Epidermal melanocyte (primary cell): Measurements from ENCODE around the gene ARMC2.
"Not testable (repeated sequence)": the region's sequence is repeated elsewhere in the genome, so short reads cannot be mapped to it uniquely, and the experiment has no call there.

Experiments
- DNase-seq: peaks from one replicate; pipeline ENCODE4 v3.0.0; 2011; ENCODE audit warnings: low spot score; ENCODE audit not compliant: insufficient read length

ARMC2 gene

GRCh38 chr6:108870357-108870756 is 22.1 kb downstream of the ARMC2 start:
- DNase-seq: no peak

DNA sequence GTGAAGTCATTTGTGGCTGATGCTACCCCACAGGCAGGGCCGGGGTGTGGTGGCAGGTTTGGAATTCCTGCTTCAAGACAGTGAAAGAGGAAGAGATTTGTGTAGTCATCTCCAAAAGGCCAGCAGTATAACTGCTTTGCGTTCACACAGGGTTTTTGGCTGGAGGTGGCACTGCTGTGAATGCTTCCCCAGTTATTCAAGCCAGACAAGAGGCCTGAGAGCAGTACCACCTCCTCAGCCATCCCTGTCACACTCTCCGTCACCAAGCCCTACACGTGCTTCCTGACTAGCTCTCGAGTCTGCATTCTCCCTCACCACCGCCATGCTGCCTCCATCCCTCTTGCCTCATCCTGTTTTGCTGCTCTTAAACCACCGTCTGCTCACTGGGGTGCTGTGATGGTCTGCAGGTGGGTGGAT is 23.9 kb downstream of the ARMC2 start:
- DNase-seq: no peak

- no peak for DNase-seq
These were observed 24.4 kb downstream of the ARMC2 start for GRCh38 chr6:108872575-108872974.

GRCh38 chr6:108873251-108873650 is 25.0 kb downstream of the ARMC2 start:
- DNase-seq: no peak

GRCh38 chr6:108873971-108874370 is 25.7 kb downstream of the ARMC2 start:
- no peak for DNase-seq

DNA sequence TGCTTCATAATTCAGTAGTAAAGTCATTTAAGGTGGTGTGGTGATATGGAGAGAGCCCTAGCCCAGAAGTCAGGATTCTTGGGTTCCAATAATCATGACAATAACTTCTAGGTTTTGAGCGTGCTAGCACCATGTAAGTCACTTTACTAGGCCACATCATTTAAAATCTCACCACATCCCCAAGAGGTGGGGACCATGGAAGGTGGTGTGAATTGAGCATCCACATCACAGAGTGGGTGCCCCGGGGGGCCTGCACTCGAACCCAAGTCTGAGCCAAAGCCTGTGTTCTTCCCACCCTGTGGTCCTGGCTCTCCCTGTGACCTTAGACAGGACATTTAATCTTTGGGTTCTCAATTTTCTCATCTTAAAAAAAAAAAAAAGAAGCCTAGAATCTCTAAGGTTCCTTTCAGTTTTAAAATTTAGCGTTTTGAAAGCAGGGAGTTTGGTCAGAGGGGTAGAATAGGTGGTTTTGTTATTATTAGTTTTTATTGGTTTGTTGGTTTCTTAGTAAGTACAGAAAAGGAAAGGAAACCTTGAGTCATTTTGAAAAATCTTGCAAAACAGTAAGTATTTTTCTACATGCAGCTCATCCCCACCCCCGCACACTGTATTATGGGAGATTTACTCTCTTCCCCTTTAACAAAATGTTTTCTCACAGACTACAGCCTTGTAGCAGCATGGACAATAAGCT is 26.4 kb downstream of the ARMC2 start:
- no peak for DNase-seq

DNA sequence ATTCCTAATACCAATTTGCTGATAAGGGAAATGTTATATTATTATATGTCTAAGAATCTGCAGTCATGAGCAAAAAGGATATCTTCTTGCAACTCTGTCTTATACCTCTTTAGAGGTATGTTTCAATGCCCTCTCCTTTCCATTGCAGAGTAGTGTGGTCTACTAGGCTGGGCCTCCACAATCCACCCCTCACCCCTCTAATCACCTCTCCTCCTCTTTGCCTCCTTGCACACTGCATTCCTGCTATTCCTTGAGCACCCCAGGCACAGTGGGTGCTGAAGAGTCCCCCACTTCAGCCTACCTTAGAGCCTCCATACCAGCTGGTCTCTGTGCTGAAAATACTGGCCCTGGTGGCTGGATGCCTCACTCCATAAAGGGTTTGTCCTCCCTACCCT is 26.9 kb downstream of the ARMC2 start:
- DNase-seq: no peak

DNA sequence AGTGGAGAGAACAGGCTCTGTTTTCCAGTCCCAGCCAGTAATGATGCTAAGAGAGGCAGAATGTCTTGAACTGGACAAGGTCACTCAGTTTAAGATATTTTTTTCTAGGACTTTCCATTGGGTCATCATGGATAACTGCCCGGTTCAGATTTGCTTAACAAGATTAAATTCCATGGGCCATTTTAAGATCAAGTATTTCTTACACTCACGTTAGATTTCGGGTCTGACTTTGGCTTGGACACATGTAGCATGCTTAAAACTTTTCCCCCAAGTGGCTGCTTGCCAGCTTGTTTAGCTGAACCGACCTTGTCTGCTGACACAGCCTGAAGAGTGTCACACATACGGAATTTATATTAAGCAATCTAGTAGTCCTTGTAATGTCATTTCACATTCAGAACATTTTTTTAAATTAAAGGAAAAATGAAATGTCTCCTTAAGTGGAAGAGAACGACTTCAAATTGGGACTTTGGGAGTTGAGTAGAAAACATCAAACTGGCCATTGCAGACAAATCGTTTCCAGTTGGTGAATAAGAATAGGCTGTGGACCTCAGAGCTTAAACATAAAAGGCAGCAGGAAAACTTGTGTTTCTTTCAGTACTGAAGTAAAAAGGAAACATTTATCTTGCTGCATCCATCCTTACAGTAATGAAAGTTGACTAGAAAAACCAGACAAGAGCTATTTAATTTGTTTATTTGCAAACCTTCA is 29.0 kb downstream of the ARMC2 start:
- no peak for DNase-seq

DNA sequence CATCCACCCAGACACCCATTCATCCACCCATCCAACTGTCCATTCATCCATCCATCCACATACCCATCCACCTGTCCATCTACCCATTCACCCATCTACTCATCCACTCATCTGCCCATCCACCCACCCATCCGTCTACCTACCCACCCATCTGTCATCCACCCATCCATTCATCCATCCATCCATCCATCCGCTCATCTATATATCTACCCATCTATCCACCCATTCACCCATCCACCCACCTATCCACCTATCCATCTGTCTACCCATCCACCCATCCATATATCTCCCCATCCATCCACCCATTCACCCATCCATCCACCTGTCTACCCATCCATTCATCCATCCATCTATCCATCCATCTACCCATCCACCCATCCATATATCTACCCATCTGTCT is 30.7 kb downstream of the ARMC2 start:
- DNase-seq: no peak

DNA sequence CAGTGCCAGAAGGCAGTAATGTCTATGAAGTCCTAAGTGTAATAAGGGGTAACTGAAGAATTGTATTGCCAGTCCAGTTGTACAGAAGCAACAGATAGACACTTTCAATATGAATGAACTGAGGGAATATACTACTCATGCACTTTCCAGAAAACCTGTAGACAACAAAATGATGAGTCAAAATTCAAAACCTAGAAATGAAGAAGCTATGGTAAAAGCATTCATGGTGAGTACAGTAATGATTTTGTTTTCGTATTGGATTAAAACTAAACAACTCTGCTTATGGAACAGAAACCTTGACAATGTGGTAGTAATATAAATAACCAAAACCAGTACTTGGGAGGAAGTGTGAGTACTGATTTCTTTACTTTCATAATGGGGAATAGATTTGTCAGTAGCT is 35.0 kb downstream of the ARMC2 start:
- DNase-seq: no peak

DNA sequence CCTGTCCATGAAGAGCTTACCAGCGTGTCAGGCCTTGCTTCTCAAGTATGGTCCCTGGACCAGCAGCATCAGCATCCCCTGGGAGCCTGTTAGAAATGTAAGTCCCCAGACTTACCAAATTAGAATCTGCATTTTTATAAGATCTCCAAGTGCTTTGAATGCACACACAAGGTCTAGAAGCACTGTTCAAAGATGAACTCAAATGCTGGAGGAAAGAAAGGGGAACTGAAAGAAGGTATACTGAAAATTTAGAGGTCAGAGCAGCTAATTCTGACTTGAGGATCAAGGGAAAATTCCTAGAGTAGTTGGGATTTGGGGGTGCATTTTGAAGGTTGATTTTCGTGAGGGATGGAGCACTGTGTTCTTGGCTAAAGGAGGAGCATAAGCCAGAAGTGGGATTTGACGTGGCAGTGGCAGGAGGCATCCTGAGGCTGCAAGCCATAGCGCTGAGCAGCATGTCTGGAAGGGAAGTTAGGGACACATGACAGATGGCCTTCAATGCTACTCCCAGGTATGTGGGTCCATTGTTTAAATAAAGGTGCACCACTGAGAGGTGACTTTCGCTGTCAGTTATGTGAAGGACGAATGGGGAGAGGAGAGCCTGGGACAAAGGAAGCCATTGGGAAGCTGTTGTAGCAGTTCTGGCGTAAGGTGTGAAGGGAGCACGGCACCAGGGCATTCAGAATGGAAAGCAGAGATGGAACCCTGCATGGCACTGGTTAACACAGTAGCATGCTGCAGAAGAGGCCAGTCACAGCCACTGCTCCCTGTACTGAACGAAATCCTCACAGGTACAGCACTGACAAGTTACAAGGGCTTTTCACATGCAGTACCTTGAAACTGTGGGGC is 36.2 kb downstream of the ARMC2 start:
- DNase-seq: no peak

GRCh38 chr6:108888052-108888451 is 39.8 kb downstream of the ARMC2 start:
- no peak for DNase-seq

DNA sequence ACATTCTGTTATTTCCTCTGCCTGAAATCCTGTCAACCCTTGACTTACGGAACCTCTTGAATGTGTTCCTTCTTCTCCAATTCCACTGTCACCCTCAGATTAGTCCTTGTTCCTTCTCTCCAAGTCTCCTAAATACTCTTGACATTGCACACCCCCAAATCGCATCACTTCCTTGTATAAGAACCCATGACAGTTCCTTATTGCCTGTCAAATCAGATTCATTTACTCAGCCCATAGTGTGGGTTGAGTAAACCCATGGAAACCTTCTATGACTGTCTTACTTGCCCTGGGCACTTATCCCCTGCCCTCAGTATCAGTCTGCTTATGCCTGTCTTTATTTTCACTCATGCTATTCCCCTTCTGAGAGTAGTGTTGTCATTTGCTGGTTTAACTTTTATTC is 40.5 kb downstream of the ARMC2 start:
- no peak for DNase-seq

DNA sequence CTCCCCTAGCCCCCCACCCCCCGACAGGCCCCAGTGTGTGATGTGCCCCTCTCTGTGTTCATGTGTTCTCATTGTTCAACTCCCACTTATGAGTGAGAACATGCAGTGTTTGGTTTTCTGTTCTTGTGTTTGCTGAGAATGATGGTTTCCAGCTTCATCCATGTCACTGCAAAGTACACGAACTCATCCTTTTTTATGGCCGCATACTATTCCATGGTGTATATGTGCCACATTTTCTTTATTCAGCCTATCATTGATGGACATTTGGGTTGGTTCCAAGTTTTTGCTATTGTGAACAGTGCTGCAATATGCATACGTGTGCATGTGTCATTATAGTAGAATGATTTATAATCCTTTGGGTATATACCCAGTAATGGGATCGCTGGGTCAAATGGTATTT is 42.7 kb downstream of the ARMC2 start:
- not testable (repeated sequence) for DNase-seq

DNA sequence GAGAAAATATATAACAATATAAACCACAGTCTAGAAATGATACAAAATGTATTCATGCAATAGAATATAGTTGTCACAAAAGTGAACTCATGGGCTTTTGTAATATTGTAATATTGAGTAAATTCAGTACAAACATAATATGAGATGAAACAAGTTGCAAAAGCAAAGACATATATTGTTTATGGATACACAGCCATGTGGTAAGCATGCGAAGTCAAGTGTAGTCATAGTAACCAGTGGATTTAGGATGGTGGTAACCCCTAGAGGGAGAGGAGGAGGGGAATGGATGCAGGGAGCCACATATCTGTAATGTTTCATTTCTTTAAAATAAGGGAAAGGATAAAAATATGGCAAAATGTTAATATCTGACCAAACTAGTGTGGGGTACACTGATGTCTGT is 47.3 kb downstream of the ARMC2 start:
- no peak for DNase-seq

DNA sequence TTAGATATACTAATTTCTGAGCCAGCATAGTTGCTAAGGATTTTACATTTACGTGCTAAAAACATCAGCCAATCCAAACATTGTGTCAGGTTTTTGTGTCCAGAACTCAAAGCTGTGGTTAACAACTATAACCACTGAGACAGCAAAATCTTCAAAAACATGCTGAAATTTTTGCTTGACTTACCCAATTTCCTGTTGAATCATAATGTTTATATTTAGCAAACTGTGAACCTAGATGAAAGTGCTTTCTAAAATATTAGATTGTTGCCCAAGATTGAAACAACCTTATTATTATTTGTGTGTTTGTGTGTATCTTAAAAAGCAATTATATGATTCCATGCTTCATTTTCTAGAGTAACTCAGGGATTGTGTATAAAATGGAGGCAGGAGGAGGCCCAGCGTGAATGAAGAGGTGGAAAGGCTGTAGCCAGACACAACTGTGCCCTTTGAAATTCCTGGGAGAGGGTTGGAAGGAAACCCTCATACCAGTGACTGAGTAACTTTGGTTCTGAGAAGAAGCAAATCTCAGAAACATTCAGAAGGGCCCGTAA is 48.0 kb downstream of the ARMC2 start:
- no peak for DNase-seq

DNA sequence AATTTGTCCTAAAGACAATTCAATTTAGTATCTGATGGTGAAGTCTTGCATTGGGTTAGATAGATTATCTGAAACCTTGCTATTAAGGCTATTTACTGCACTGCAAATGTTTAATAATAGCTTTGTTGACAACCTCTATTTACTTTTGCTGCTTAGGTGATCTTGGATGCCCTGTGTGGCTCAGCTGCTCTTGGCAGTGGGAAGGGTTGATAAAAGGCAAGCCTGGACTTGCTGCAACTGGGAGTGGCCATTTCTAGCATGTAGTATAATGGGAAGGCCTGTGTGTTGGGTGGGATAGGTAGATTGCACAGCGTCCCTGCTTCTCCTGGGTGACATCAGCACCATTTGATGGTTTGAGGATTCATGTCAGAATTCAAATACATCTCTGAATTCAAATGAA is 49.1 kb downstream of the ARMC2 start:
- DNase-seq: no peak

- no peak for DNase-seq
These were observed 54.2 kb downstream of the ARMC2 start for GRCh38 chr6:108902382-108902792.

- no peak for DNase-seq
These were observed 55.6 kb downstream of the ARMC2 start for GRCh38 chr6:108903796-108904195.

DNA sequence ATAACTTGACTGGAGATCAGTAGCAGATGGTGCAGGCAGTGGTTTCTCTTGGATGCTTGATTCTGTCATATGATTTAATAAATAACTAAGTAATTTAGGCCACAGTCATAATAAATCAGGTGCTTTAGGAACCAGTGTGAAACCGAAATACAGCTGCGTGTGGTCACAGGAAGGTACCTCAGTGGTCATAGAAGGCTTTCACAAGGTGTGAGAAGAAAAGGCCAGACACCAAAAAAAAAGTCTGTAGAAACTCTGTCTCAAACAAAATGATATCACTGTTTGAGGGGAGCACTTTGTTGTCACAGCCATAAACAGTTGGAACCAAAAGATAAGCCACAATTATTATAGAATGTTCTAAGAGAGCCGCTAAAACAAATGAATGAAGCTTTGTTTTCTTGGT is 56.5 kb downstream of the ARMC2 start:
- DNase-seq: no peak

DNA sequence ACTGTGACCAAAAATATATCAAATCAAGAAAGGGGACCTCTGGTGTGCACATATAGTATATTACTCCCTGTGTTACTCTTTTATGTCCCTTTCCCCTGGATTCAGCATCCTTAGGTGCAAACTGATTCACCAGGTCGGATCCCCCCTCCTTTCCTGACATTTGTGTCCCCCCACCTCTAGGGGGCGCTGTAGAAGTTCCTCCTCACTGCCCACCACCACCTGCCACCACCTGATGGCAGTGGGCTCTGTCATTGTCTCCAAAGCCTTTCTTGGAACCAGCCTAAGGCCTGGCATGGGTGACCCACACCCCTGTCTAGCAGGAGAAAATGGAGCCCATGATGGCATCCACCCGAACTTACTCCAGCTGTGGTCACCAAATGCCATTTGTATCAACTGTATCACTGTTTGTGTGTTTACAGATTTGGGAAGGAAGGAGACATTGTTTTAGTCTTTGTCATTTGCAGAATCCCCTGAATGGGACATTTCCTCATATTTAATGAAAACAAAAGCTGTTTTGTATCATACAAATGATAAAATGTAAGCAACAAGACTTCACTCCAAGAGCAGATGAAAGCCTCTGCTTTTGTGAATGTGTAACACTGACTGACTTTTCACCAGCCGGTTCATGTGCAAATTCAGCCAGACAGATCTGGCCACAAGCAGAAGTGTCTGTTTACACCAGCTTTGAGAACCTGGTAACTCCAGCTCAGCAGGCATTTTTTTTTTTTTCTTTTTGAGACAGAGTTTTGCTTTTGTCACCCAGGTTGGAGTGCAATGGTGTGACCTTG is 66.2 kb downstream of the ARMC2 start:
- no peak for DNase-seq
